Measurements from ENCODE around the gene EFCAB5.
"Not testable (repeated sequence)": the region's sequence is repeated elsewhere in the genome, so short reads cannot be mapped to it uniquely, and the experiment has no call there.

The EFCAB5 gene

DNA sequence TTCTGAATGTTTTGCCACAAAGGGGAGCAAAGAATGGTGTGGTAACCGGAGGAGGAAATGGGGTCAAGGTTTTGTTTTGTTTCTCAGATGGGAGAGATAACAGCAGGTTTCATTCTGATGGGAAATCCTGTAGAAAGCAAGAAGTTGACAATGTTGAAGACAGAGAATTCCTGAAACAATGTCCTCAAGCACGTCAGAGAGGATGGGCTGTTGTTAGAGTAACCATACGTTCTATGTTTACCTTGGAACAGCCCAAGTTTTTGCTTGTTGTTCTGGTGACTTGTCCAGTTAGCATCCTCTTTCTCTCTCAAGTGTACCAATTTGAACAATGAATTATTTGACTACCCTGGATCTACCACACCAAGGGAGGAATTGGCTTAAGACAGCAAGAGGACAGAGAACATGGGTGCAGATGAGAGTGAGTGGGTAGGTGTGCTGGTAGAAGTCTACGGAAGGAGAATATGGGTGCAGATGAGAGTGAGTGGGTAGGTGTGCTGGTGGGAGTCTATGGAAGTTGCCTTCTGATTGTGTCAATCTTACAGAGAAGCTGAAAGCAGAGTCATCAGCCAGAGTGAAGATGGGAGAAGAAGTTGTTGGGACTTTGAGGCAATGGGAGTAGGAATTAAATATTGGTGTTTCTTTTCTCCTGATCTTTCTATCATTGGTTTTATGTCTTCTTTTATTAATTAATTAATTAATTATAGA lies 160.4 kb downstream of the EFCAB5 start:
- DNase-seq: no peak

DNA sequence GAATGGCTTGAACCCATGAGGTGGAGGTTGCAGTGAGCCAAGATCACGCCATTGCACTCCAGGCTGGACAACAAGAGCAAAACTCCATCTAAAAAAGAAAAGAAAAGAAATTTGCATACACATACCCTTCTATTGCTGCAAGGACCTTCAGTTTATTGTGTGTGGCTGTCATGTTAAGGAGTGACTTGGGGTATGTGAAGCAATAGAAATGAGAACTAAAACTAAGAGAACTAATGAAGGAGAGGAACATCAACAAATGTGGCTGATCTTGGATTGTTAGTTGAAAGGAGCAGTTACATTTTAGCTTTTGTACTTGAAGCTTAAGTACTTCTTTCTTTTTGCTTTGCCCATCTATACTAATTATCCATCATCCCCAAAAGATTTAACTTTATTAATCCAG lies 162.5 kb downstream of the EFCAB5 start:
- no peak for DNase-seq

DNA sequence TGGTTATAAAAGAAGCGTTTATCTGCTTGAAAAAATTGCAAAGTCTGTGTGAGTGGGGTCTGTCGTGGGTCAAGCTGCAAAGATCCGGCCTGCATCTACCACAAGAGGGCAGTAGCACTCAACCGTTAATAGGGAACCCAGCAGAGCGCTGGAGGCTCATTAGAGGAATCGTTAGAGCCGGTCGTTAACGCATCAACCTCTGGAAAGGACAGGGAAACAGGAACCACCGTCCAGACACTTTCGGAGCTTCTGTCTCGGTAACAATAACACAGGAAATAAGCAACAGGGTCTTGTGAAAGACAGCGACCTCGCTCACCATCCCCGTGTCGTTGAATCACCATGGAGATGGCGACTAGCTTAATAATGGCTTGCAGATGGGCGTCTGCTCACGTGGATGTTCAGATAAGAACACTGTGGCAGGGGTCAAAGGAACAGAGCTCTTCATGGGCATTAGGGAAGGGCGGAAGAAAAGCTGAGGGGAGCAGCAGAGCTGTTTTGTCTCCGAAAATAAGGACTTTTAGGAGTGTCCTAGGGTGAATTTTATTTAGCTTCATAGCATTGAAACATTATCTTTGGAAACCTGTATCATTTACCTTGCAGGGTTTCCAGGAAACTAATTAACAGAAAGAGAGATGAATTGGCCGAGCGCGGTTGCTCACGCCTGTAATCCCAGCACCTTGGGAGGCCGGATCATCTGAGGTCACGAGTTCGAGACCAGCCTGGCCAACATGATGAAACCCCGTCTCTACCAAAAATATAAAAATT lies 163.3 kb downstream of the EFCAB5 start:
- peak; percentile 54 for DNase-seq

DNA sequence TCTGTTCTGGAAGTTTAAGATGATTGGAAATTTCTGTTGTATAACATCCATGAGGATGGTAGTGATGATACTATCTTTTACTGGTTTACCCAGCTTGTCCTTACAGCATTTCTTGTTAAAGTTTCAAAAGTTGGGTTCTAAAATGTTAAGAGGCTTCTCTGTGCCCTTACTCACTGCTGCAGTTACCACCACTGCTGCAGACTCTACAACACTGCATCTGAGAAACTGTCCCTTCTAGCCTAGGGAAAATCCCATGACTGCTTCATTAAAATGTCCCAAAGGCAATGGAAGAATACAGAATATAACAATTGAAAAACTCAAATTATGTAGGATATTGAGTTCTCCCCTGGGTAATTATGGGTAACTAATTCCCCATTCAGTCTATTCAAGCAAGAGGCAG lies 171.4 kb downstream of the EFCAB5 start:
- no peak for DNase-seq

DNA sequence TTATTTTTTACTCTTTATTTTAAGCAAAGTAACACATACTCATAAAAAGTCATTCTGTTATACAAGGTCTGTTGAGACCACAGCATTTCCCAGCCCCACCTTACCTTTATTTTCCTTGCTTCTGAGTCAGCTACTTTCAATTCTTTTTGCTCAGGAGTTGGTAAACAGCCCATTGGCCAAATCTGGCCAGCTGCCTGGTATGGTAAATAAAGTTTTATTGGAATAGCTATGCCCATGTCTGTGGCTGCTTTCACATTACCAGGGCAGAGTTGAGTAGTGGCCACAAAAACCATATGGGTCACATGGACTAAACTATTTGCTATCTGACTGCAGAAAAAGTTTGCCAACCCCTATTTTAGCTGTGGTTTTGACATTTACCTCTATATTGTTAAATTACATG lies 171.8 kb downstream of the EFCAB5 start:
- no peak for DNase-seq

DNA sequence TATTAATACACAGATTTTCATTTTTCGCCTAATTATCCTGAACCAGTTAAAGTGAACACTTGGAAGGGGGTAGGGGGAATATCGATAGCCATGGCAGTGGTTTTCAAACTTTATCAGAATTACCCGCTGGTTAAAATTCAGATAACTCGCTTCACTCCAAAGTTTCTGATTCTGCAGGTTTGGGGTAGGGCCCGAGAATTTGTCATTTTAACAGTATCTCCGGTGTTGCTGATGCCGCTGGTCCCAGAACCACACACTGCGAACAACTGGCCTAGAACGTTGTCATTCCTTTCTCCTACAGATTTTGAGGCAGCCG lies 174.9 kb downstream of the EFCAB5 start:
- no peak for DNase-seq

DNA sequence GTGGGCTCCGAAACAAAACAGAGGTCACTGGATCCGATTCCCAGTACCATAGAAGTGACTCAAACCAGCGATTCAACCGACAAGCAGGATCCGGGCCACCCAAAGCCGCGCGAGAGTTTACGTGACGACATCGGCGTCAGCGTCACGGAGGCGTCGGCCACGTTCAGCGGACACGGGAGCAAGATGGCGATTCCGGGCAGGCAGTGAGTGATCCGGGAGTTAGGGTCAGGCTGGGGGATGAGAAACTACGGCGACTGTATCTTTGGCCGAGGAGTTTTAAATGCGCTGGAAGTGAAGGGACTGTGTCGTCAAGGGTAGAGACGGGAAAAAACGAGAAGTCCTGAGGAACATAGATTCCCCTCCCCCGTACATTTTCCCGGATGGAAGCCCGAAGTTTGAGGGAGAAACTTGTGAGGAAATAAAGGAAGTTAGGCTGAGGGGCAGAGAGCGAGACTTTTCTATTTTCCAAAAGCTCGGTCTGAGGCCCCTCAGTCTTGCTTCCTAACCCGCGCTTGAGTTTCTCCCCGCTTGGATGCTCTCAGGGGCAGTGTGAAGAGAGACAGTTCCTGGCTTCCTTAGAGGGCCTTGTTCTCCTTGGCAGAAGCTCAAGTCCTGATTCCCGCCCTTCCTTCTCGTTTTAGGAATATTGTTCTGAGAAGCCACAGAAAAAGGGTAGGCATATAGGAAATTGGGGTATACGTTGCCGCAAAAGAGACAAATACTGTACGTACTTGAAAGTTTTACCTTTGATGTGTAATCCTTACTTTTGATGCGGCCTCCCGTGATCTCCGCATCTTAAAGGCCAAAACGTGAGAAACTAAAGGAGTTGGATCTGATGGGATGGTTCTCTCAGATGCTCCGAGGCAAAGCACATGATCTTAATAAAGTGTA lies 175.5 kb downstream of the EFCAB5 start, which contains the start of gene NSRP1:
Gene NSRP1 (plus strand): TSS at position 156 of the 891 bp plus-strand sequence. CDS start 28 bp downstream, at position 184.
- DNase-seq: peak; percentile 88

DNA sequence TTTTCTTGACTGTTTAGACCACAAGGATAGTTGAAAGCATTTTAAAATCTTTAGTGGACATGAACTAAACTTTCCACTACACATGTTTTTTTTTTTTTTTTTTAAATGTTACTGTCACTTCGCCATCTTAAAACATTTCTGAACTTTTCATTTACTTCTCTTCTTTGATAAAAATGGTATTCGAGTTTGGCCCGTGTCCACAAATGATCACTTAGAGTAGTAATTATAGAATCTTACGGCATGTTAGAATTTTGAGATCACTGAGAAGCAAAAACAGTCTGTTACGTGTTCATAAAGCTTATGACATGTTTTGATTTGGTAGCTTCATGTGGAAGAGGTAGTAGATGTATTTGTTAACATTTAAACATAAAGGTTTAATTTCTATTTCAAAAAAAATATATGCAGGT lies 176.2 kb downstream of the EFCAB5 start:
- no peak for DNase-seq

DNA sequence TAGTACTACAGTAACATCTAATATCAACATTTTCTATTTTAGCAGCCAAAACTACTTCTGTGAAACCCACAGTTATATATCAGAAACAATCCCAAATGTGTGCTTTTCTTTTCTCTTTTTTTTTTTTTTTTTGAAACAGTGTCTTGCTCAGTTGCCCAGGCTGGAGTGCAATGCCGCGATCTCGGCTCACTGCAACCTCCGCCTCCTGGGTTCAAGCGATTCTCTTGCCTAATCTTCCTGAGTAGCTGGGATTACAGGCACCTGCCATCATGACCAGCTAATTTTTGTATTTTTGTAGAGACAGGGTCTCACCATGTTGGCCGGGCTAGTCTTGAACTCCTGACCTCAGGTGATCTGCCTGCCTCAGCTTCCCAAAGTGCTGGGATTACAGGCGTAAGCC lies 177.2 kb downstream of the EFCAB5 start:
- DNase-seq: not testable (repeated sequence)

DNA sequence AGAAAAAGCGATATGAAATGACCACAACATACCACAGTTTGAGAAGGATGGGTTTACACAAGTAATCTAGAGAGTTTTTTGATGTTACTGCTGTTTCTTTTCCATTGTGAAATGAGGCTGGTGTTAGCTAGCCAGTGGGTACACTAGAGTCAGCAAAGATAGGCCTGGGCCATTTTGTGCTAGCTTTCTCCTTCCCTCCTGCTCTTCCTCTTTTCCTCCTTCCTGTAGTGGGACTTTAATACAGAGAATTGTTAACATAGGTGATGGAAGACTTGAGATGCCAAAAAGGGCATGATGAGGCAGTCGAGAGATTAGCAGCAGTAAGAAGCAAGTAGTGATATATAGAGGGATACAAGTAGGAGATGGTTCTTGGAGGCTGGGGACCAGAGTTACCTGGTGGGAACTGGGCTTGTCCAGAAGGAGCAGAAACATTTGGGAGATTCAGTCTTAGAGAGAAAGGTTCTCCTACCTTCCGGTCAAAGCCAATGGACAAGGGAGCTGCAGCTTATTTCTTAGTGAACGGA lies 182.9 kb downstream of the EFCAB5 start:
- DNase-seq: no peak

DNA sequence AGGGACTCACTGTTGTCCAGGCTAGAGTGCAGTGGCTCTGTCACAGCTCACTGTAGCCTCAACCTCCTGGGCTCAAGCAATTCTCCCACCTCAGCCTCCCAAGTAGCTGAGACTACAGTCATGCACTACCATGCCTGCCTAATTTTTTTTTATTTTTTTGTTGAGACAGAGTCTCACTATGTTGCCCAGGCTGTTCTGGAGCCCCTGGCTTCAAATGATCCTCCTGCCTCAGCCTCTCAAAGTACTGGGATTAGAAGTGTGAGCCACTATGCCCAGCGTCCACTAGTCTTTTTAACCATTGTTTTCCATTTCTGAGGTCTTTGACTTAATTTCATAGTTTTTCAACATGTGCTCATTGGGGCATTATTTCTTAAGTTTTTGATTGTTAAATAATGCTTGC lies 188.7 kb downstream of the EFCAB5 start:
- DNase-seq: no peak

DNA sequence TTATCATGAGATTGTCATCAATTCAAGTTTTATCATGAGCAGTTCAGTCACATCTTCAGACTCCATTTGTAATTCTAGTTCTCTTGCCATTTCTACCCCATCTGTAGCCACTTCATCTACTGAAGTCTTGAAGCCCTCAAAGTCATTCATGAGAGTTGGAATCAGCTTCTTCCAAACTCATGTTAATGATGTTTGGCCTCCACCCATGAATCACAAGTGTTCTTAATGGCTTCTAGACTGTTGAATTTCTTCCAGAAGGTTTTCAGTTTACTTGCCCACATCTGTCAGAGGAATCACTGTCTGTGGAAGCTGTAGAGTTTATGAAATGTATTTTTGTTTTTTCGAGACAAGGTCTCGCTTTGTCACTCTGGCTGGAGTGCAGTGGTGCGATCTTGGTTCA lies 191.2 kb downstream of the EFCAB5 start:
- no peak for DNase-seq

DNA sequence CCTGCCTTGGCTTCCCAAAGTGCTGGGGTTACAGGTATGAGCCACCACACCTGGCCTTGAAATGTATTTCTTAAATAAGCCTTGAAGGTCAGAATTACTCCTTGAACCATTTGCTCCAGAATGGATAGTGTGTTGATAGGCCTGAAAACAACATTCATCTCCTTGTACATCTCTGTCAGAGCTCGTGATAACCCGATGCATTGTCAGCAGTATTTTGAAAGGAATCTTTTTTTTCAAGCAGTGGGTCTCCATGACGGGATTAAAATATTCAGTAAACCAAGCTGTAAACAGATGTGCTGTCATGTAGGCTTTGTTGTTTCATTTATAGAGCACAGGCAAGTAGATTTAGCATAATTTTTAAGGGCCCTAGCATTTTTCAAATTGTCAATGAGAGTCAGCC lies 191.8 kb downstream of the EFCAB5 start:
- no peak for DNase-seq

DNA sequence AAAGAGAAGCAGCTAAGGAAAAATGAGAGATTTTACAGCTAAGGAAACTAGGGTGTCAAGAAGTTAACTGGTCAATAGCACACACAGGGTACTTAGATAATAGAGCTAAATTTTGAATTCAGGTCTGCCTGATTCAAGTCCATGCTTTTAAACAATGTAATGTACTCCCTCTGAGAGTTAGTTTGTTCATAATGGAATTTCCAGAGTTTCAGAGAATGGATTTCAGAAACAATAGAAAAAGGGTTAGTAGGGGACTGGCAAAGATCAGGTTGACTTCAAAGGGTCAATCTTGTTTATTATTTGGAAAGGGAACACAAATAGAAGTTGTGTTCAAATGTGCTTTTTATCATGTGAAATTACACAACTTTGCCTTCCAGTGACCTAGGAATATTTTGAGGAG lies 193.1 kb downstream of the EFCAB5 start:
- DNase-seq: no peak

DNA sequence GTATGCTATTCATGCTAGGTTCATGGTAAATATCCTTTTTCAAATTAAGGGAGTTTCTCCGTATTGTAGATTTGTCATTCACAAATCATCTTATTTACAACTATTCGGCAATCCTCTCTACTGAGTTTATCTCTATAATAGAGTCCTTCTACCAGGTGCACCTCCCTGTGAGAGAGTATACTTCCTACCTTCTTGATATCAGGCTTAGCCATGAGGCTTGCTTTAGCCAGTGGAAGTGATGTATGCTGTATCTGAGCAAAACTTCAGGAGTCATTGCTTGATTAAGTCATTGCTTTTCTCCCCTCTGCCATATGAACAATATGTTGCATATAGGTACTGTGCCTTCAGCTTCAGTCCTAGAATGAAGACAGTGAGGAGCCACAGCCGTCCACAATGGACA lies 195.7 kb downstream of the EFCAB5 start:
- DNase-seq: no peak

DNA sequence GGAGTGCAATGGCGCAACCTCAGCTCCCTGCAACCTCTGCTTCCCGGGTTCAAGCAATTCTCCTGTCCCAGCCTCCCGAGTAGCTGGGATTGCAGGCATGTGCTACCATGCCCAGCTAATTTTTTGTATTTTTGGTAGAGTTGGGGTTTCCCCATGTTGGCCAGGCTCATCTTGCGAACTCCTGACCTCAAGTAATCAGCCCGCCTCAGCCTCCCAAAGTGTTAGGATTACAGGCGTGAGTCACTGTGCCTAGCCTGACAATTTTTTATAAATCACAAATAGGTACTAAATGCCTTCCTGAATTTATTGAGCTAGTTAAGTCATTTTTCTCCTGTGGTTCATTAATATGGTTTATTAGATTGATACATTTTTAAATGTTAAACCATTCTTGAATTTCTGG lies 206.4 kb downstream of the EFCAB5 start:
- DNase-seq: not testable (repeated sequence)

DNA sequence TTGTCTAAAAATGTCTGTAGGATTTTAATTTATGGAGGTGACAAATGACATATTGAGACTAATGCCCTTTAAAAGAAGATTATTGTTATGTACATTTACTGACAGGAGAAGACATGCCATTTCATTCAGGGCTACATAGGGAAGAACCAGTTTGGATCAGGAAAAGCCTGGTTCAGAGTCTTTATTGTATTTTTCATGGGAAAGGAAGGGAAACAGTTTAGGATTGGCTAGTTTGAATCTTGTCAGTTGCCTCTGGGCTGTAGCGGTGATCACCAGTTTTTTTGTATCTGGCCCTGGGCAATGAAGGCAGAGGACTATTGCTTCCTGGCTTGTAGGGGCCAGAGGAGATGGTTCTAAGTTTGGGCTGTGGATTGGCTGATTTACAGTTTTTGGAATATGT lies 206.9 kb downstream of the EFCAB5 start:
- DNase-seq: no peak

DNA sequence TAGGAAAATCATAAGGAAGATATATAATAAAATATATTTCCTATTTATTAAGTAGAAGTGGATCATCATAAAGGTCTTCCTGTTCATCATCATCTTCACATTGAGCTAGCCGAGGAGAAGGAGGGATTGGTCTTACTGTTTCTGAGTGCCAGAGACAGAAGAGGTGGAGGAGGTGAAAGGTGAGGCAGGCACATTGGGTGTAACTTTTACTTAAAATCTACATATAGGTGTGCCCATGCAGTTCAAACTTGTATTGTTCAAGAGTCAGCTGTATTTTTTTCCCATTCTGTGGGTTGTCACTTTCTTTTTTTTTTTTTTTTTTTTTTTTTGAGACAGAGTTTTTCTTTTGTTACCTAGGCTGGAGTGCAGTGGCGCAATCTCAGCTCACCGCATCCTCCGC lies 210.0 kb downstream of the EFCAB5 start:
- DNase-seq: no peak

DNA sequence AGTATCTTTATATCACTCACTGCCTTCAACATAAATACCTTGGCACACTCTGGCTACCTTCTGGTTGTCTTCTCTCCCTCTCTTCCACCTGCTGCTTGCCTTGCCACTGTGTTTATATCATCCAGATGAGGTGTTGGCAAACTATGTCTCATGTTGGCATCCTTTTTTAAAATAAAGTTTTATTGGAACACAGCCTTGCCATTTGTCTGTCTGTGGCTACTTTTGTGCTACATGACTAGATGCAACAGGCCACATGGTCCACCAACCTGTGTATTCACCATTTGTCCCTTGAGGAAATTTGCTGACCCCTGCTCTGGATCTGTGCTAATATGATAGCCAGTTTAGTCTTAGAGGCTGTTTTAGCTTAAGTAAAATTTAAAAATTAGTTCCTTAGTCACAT lies 212.0 kb downstream of the EFCAB5 start:
- DNase-seq: no peak

DNA sequence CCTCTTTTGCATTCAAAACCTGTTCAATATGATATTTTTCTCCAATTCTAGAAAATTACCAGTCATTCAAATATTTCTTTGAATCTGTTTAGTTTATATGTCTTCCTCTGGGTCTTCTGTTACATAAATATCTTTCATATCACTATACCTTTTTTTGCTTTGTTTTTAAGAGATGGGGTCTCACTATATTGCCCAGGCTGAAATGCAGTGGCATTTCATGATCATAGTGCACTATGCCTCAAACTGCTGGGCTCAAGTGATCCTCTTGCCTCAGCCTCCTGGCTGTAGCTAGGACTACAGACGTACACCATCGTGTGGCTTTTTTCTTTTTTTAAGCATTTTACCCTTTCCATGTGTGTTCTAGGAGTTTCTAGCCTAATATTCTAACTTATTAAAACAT lies 214.0 kb downstream of the EFCAB5 start:
- no peak for DNase-seq
